Activated naive CD8-positive, alpha-beta T cell treated with anti-CD3 and anti-CD28 coated beads, Interleukin-2, amount 50 U/mL, for 16 hours (primary cell): ENCODE results near the gene MYO5C.

Experiments
- DNase-seq: peaks from one replicate; pipeline ENCODE4 v3.0.0-alpha.2; 2020; ENCODE audit warnings: low read depth, low spot score

Gene MYO5C

DNA sequence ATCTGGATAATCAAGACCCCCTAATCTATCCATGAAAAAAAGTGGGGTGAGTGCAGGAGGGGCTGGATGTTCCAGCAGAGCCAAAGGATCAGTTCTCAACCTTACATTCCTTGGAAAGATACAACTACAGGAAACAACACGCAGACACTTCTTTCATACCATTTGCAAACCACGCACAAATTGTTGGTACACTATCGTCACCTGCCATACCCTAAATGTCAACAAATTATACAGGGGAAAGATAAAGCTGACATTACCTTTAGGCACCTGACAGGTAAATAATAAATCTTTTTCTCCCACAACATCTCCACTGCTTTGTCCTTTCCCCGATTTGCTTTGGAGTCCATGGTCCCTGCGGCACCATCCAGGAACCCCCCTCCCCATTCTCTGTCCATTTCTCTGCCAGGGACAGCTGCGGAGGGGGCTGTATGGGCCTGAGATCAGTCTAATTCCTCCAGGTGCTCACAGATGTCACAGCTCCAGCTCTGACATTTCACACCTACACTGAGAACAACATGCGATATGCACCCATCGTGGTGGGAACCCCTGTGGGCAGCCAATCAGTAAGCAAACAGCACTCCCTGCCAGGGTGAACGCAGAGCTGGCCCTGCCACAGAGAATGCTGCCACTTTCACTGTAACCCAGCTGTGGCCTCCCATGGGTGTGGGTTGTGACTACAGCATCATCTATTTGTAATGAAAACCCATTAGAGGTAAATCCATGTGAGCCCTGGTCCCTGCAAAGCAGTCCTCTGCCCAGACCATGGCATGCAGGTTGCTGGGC lies 145.4 kb downstream of the MYO5C start:
- no peak for DNase-seq

DNA sequence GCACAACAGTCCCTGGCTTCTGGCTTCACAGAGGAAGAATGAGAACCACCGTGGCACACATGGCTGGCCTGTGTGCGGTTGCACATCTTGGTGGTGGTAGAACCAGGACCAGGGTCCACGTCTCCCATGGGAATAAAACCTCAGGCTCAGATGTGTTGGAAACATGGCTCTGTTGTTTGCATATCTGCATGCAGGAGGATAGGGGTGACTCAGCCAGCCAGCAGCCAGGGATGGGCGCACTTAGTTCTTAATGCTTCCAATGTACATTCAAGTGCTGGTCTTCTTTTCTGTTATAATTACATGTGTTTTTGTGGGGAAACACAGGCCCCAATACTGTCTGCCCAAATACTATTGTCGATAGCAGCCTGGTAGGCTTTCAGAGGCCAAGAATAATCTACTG lies 147.2 kb downstream of the MYO5C start:
- DNase-seq, result no peak

DNA sequence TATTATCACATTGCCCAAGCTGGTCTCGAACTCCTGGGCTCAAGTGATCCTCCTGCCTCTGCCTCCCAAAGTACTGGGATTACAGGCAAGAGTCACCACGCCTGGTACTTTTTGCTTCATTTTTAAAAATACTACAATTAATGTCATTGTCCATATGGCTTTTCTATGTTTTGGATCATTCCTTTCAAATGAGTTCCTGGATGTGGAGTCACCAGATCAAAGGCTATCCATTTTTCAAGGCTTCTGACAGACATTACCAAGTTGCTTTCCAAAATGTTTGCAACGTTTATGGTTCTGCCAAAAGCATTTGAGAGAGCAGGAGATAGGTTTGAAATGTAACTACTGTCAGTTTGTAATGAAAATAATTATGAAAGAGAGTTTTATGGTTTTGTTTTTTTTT lies 148.8 kb downstream of the MYO5C start:
- no peak for DNase-seq

DNA sequence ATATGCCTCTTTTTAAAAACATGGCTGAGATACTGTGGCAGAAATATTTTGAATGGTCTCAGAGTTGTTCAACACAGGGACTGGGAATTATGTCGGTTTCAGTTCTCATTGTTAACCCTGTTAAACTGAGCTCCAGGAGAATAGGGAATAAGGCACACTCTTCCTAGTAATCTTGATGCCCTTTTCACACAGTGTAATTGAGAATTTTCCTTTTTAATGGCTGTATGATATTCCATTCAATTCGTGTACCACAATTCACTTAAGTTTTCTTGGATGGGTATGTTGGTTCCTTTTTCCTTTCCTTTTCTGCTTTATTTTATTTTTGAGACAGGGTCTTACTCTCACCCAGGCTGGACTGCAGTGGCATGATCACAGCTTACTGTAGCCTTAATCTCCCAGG lies 149.3 kb downstream of the MYO5C start:
- no peak for DNase-seq

DNA sequence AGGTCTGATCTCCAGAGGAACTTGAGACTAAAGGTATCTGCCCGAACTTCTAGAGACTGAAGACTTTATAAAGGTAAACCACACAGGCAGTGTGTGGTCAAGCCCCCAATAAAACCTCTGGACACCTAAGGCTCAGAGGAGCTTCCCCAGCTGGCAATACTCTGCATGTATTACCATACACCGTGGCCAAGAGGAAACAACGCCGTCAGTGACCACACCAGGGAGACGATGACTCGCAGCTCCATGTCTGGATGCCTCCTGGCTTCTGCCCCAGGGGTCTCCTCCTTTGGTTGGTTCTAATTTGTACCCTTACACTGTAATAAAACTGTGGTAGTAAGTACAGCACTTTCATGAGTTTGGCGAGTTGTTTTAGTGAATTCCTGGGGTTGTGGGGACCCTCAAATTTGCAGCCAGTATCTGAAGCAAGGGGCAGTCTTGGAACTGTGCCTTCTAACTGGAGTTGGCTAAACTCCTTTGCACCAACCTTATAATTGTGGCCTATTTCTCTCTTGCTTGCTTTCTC lies 150.9 kb downstream of the MYO5C start:
- DNase-seq, result no peak

DNA sequence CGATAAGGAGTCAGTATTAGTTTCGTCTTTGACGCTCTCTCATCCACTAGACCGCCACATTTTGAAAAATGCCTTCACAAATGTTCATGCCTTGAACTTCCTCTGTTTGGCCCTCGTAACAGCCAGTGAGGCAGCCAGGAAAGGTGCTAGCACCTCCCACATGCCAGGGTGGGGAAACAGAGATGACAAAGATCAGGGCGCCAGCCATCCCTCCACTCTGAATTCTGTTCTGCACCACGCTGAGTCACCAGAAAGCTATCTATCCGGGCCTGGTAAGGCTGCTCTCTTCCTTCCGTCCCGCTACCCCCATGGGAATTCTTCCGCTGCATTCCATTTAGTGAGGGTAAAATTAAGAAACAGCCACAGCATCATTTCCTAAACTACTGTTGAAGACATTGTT lies 151.7 kb downstream of the MYO5C start:
- no peak for DNase-seq
